ENCODE data around the gene CLK2. TPM values are rescaled to one million over a fixed set of nuclear protein-coding genes. Genes with fewer than 3 reads are reported as not detected.

Gene CLK2
- total and polyA plus RNA-seq, 2 of the 13 experiments (the other 11 are each of a cell fraction or from before 2014, with no cell fraction given) = 20.1 to 73.5 TPM

DNA sequence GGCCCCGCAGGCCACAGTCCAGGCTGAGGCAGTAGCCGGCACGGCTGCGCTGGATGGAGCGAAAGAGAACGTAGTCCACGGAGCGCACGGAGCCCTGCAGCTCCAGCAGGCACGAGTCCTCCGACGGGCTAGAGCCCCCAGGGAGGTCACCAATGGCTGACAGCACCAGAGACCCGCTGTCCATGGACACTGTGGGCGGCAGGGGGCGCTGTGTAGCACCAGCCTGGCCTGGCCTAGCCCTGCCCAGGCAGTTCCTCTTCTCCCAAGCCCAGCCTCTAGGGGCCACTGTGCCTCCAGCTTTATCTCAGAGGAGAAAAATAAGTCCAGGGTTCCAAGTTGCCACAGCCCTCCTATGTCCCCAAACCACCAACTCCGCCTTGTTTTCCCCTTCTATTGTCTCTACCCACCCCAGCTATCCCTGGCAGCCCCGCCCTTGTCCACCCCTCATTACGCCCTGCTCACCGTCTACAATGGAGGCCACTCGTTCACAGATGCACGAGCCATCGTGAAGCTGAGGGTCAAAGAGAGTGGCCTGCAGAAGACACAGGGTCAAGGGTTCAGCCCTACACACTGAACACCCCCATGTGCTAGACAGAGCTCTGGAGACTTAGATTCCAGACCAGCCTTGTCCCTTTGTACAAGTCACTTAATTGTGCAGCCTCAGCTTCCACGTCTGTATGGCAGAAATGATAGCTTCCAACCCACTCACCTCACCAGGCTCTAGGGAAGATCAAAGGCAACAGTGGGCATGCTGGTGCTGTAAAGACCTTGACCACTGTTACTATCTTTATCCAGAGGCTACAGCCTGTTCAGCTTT lies 22.5 kb downstream of the CLK2 start (continued):
- TF ChIP-seq, protein P1, sequence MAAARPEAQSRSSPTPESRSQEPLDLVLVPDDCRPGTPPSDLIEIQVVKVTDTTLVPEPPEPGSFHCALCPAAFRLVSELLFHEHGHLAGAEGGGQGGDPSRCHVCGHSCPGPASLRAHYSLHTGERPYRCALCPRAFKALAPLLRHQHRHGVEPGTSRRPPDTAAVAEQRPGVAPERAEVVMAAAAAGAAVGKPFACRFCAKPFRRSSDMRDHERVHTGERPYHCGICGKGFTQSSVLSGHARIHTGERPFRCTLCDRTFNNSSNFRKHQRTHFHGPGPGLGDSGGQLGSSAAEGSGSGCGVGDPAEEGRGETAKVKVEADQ (CRISPR knock-in tag; IDR thresholded peaks at IDR 0.05; ENCODE audit: borderline replicate concordance) = no peak
- TF ChIP-seq MLX (CRISPR knock-in tag; IDR thresholded peaks at IDR 0.05) = 0 out of 2 replicates have a peak, but pooled peaks have one; percentile 5
- TF ChIP-seq KAT8 (CRISPR knock-in tag; IDR thresholded peaks at IDR 0.05) = 0 out of 2 replicates have a peak, but pooled peaks have one; percentile 13
- TF ChIP-seq ZNF281 (CRISPR knock-in tag; IDR thresholded peaks at IDR 0.05; ENCODE audit: borderline replicate concordance) = no peak
- TF ChIP-seq ZNF557 (CRISPR knock-in tag; IDR thresholded peaks at IDR 0.05) = 0 out of 2 replicates have a peak, but pooled peaks have one; percentile 28
- TF ChIP-seq SMYD3 (CRISPR knock-in tag; IDR thresholded peaks at IDR 0.05) = 0 out of 2 replicates have a peak, but pooled peaks have one; percentile 45
- TF ChIP-seq ZBTB26 (CRISPR knock-in tag; IDR thresholded peaks at IDR 0.05; ENCODE audit: borderline replicate concordance) = peak; percentile 18; the same call in 1 of the 2 replicates
- TF ChIP-seq MXI1 (IDR thresholded peaks at IDR 0.05; ENCODE audit: borderline replicate concordance, low read depth, low read length) = peak; percentile 62; the same call in 1 of the 3 replicates
- TF ChIP-seq ZNF292 (CRISPR knock-in tag; IDR thresholded peaks at IDR 0.05; ENCODE audit: borderline replicate concordance, low read depth) = no peak
- TF ChIP-seq ZNF800 (CRISPR knock-in tag; IDR thresholded peaks at IDR 0.05) = peak; percentile 53
- no peak for TF ChIP-seq NONO (IDR thresholded peaks at IDR 0.05)
- peak; percentile 55 for TF ChIP-seq NONO (CRISPR knock-in tag; conservative IDR thresholded peaks at IDR 0.05)
- no peak for TF ChIP-seq GZF1 (CRISPR knock-in tag; IDR thresholded peaks at IDR 0.05)
- TF ChIP-seq, protein P2, sequence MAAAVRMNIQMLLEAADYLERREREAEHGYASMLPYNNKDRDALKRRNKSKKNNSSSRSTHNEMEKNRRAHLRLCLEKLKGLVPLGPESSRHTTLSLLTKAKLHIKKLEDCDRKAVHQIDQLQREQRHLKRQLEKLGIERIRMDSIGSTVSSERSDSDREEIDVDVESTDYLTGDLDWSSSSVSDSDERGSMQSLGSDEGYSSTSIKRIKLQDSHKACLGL (CRISPR knock-in tag; IDR thresholded peaks at IDR 0.05) = no peak
- peak; percentile 83 for TF ChIP-seq ZNF121 (CRISPR knock-in tag; IDR thresholded peaks at IDR 0.05)
- 0 out of 2 replicates have a peak, but pooled peaks have one; percentile 50 for TF ChIP-seq MEIS1 (CRISPR knock-in tag; IDR thresholded peaks at IDR 0.05; ENCODE audit: borderline replicate concordance)

Measured in HepG2 (cell line).